ENCODE results near the gene WDR46.
A peak's percentile ranks its signal among the peaks of the same experiment; 100 is the strongest.

Gene WDR46

GRCh38 chr6:33276864-33277662, 12.0 kb downstream of the WDR46 start, which contains the start of gene B3GALT4:
TSS of gene B3GALT4 (plus strand) at chr6:33277123. CDS start at chr6:33277420, 297 bp downstream.
- TF ChIP-seq POLR2AphosphoS5 (IDR thresholded peaks at IDR 0.05; ENCODE audit: low read depth, low read length) (peak; percentile 94), FOXP2 (optimal IDR thresholded peaks at IDR 0.05; ENCODE audit: borderline replicate concordance, extremely low read depth, extremely low read length, insufficient read depth) (no peak), REST (IDR thresholded peaks at IDR 0.05; ENCODE audit: insufficient read depth in 1 of 2, low read depth in 2 of 2, low read length in 2 of 2) (0 out of 4 replicates have a peak, but pooled peaks of 1 of the 2 experiments have one; percentile 5), SIN3A (IDR thresholded peaks at IDR 0.05; ENCODE audit: borderline replicate concordance, insufficient read depth, low read length) (peak; percentile 95; the same call in 1 of the 2 replicates), TAF1 (IDR thresholded peaks at IDR 0.05; ENCODE audit: borderline replicate concordance, insufficient read depth, low read length) (peak; percentile 10; the same call in 1 of the 2 replicates)

GRCh38 chr6:33276581-33276863, 12.5 kb downstream of the WDR46 start:
- TF ChIP-seq TAF1 (IDR thresholded peaks at IDR 0.05; ENCODE audit: borderline replicate concordance, insufficient read depth, low read length) (peak; percentile 30; the same call in 1 of the 2 replicates), POLR2AphosphoS5 (IDR thresholded peaks at IDR 0.05; ENCODE audit: low read depth, low read length) (no peak; the same call in 1 of the 2 replicates)

GRCh38 chr6:33275795-33276580, 13.1 kb downstream of the WDR46 start:
- peak; percentile 40 for TF ChIP-seq POLR2AphosphoS5 (IDR thresholded peaks at IDR 0.05; ENCODE audit: low read depth, low read length)

- TF ChIP-seq TAF1 (IDR thresholded peaks at IDR 0.05; ENCODE audit: borderline replicate concordance, insufficient read depth, low read length) (no peak), FOXP2 (optimal IDR thresholded peaks at IDR 0.05; ENCODE audit: borderline replicate concordance, extremely low read depth, extremely low read length, insufficient read depth) (no peak), POLR2AphosphoS5 (IDR thresholded peaks at IDR 0.05; ENCODE audit: low read depth, low read length) (peak; percentile 15)
These were observed 14.8 kb downstream of the WDR46 start for GRCh38 chr6:33273924-33274902.

- TF ChIP-seq REST (IDR thresholded peaks at IDR 0.05; ENCODE audit: insufficient read depth in 1 of 2, low read depth in 2 of 2, low read length in 2 of 2) (no peak), POLR2AphosphoS5 (IDR thresholded peaks at IDR 0.05; ENCODE audit: low read depth, low read length) (peak; percentile 40; the same call in 1 of the 2 replicates), FOXP2 (optimal IDR thresholded peaks at IDR 0.05; ENCODE audit: borderline replicate concordance, extremely low read depth, extremely low read length, insufficient read depth) (no peak)
These were observed 15.7 kb downstream of the WDR46 start for GRCh38 chr6:33273129-33273923.

- TF ChIP-seq REST (IDR thresholded peaks at IDR 0.05; ENCODE audit: insufficient read depth in 1 of 2, low read depth in 2 of 2, low read length in 2 of 2) (no peak), FOXP2 (optimal IDR thresholded peaks at IDR 0.05; ENCODE audit: borderline replicate concordance, extremely low read depth, extremely low read length, insufficient read depth) (no peak), TAF1 (IDR thresholded peaks at IDR 0.05; ENCODE audit: borderline replicate concordance, insufficient read depth, low read length) (no peak), SIN3A (IDR thresholded peaks at IDR 0.05; ENCODE audit: borderline replicate concordance, insufficient read depth, low read length) (no peak), POLR2AphosphoS5 (IDR thresholded peaks at IDR 0.05; ENCODE audit: low read depth, low read length) (0 out of 2 replicates have a peak, but pooled peaks have one; percentile 27)
These were observed 16.5 kb downstream of the WDR46 start for GRCh38 chr6:33272275-33273128.
